Measurements from ENCODE around the gene IFT43.

Gene IFT43

DNA sequence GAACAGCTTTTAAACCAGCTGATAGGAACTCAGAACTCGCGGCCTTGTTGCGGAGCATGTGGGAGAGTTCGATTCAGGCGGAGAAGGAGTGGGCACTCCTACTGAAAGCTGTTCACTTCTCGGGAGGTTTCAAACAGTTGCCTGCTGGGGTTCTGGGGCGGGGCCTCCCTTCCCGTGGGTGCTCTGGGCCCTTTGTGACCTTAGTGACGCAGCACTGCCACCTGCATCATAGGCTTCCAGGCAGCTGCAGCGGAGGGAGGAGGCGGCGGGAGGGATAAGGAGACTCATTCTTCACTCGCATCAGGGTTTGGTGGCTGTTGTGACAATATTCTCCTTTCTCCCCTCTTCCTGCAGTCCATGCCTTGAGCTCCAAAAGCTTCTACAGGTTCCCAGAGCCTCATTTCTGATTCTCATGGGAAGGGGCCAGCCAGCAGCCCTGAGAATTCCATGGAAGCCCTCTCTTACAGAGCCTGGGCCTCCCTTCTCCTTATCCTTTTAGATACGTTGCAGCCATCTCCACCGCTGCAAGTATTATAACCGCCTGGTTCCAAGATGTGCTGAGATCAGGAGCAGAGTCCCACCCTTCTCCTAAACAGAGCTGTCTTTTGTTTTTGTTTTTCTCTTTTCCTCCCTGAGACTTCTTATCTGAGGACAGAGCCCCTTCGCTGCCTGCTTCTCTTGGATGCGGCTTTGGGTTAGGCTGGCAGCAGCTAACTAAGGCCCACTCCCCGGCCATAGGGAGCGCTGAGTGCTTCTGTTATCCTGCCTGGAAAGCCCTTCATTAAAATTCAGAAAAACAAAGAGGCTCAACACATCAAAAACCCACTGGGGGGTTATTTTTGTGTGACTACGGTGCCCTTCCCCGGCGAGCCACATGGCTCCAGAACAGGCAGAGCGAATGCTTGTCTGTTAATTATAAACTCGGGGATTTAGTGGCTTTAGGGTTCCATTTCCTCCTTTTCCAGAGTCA lies 98.5 kb downstream of the IFT43 start:
- DNase-seq = no peak

DNA sequence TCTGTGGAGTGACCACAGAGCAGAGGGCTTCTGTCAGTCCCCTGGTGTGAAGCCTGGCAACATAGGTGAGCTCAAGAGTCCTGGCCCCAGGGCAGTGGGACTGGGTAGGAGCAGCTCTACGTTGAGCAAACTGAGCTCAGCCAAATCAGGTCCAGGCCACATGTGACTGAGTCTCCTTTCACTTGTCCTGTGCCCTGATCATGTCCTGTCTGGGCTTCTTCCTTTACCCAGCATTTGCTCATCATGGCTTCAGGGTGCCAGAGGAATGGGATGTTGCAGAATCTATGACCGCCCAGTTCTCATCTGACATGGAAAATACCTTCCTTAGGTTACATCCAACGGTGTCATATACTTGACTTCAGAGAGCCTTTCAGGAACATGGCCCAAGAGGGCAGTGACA lies 99.8 kb downstream of the IFT43 start:
- no peak for DNase-seq

GRCh38 chr14:76086636-76087035 lies 101.1 kb downstream of the IFT43 start:
- no peak for DNase-seq

- no peak for DNase-seq
Measured at GRCh38 chr14:76088326-76088725, 102.8 kb downstream of the IFT43 start.

DNA sequence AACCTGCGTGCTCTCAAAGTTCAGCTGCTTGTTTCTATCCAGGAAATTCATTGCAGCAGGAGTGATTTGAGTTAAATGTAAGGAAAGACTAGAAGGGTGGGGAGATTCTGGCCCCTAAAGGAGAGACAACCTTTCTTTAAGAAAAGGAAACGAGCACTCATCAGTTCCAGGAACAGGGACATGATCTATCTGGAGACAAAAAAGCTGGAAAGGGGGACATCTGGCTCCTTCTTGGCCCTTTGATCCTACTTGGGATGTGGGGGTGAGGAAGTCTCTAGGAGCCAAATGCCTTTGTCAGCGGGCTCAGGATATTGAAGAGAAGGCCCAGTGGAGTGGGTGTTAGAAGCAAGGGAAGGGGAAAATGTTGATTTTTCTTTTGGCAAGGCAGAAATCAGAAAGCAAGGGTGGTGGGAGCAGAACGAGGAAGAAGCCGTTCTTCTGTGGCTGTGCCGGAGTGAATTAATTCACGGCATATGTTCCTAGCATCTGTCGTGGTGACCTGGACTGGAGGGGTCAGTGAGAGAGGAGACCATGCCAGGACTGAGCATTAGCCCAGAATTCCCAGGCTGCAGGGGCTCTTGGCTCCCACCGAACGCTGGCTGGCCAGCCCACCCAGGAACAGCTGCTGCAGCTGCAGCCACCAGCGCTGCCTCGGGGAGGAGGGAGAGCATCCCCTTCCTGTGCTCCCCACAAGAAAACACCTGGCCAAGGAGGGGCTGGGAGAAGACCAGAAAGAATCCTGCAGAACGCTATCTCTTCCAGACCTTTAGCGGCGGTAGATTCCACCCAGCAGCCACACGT lies 103.4 kb downstream of the IFT43 start:
- no peak for DNase-seq

- no peak for DNase-seq
Measured at GRCh38 chr14:76089575-76089974, 104.0 kb downstream of the IFT43 start.

- no peak for DNase-seq
Measured at GRCh38 chr14:76090616-76091391, 105.2 kb downstream of the IFT43 start.

GRCh38 chr14:76093077-76093476 lies 107.5 kb downstream of the IFT43 start:
- no peak for DNase-seq

- no peak for DNase-seq
Measured at GRCh38 chr14:76096257-76096656, 110.7 kb downstream of the IFT43 start.

- DNase-seq = no peak
Measured at GRCh38 chr14:76097547-76097946, 112.0 kb downstream of the IFT43 start.

- no peak for DNase-seq
Measured at GRCh38 chr14:76098047-76098446, 112.5 kb downstream of the IFT43 start.

GRCh38 chr14:76098916-76099675 lies 113.5 kb downstream of the IFT43 start:
- no peak for DNase-seq

- DNase-seq = no peak
Measured at GRCh38 chr14:76100236-76100635, 114.7 kb downstream of the IFT43 start.

- no peak for DNase-seq
Measured at GRCh38 chr14:76101391-76102379, 116.1 kb downstream of the IFT43 start.

- DNase-seq = no peak
Measured at GRCh38 chr14:76104802-76105355, 119.3 kb downstream of the IFT43 start.

- DNase-seq = no peak
Measured at GRCh38 chr14:76106188-76106587, 120.6 kb downstream of the IFT43 start.

DNA sequence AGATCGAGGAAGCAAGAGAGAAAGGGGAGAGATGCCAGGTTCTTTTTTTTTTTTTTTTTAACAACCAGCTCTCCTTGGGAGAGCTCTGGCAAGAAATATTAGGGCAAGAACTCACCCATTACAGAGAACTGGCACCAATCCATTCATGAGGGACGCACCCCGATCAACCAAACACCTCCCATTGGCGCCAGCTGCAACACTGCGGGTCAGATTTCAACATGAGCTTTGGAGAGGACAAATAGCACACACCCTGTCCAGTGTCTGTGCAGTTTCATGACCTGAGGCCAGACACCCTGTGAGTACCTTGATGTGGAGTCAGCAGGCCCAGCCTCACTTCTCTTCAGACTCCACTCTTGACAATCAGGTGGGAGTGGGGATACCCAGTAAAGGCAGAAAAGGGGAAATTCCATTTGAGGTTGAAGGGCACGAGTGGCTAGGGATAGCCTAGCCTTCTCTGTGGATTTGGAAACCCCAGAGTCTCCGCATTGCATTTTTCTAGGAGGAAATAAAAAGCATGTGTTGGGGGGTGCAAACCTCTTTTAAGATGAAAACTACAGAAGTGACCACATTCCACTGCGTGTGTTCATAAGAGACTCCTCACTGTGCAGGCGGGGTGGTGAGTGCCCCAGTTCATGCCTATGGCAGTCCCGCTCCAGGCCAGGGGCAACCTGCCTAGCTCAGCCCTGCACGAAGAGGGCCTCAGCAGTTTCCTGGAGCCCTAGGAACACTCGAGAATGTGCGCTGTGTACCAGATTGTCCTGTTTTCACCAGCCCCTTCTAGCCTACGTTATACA lies 123.7 kb downstream of the IFT43 start:
- no peak for DNase-seq

GRCh38 chr14:76112889-76113624 lies 127.5 kb downstream of the IFT43 start:
- DNase-seq = no peak

GRCh38 chr14:76113691-76114090 lies 128.1 kb downstream of the IFT43 start:
- no peak for DNase-seq
